HEK293 (cell line): ENCODE results near the gene RBM4.

ENCODE experiments used
- BCL11A ChIP-seq: fragments of 450-650 bp; formaldehyde crosslinking; IDR thresholded peaks from 2 replicates; pipeline ENCODE4 v1.5.1; 2016; ENCODE audit warnings: low read depth, missing biosample characterization, missing genetic modification characterization
- HOXA7 ChIP-seq: sonication (generic); formaldehyde crosslinking; IDR thresholded peaks from 2 replicates; pipeline ENCODE4 v1.8.1; 2022; ENCODE audit warnings: missing genetic modification reagents, borderline replicate concordance
- HOXC10 ChIP-seq: sonication (generic); formaldehyde crosslinking; IDR thresholded peaks from 2 replicates; pipeline ENCODE4 v1.8.1; 2023; ENCODE audit warnings: mild to moderate bottlenecking, missing genetic modification reagents
- INSM2 ChIP-seq: fragments of 450-650 bp; formaldehyde crosslinking; IDR thresholded peaks from 2 replicates; pipeline ENCODE4 v1.5.1; 2016; ENCODE audit warnings: missing biosample characterization, missing genetic modification characterization
- SCRT1 ChIP-seq: fragments of 450-650 bp; formaldehyde crosslinking; IDR thresholded peaks from 2 replicates; pipeline ENCODE4 v1.5.1; 2016; ENCODE audit warnings: missing biosample characterization, missing genetic modification characterization, borderline replicate concordance
- SCRT2 ChIP-seq: fragments of 450-650 bp; formaldehyde crosslinking; IDR thresholded peaks from 2 replicates; pipeline ENCODE4 v1.5.1; 2016; ENCODE audit warnings: missing biosample characterization, missing genetic modification characterization
- SP3 ChIP-seq: fragments of 450-650 bp; formaldehyde crosslinking; IDR thresholded peaks from 2 replicates; pipeline ENCODE4 v1.5.1; 2016; ENCODE audit warnings: missing biosample characterization, missing genetic modification characterization
- ZBTB48 ChIP-seq: fragments of 450-650 bp; formaldehyde crosslinking; IDR thresholded peaks from 2 replicates; pipeline ENCODE4 v1.5.1; 2016; ENCODE audit warnings: missing biosample characterization, missing genetic modification characterization
- ZFP37 ChIP-seq: fragments of 450-650 bp; formaldehyde crosslinking; IDR thresholded peaks from 2 replicates; pipeline ENCODE4 v1.5.1; 2016; ENCODE audit warnings: missing biosample characterization, missing genetic modification characterization
- ZFP41 ChIP-seq: fragments of 450-650 bp; formaldehyde crosslinking; IDR thresholded peaks from 2 replicates; pipeline ENCODE4 v1.5.1; 2016; ENCODE audit warnings: missing biosample characterization, missing genetic modification characterization, borderline replicate concordance
- ZNF112 ChIP-seq: fragments of 450-650 bp; formaldehyde crosslinking; IDR thresholded peaks from 2 replicates; pipeline ENCODE4 v1.5.0; 2017; ENCODE audit warnings: missing biosample characterization, missing genetic modification characterization
- ZNF175 ChIP-seq: fragments of 450-650 bp; formaldehyde crosslinking; IDR thresholded peaks from 2 replicates; pipeline ENCODE4 v1.5.1; 2016; ENCODE audit warnings: missing biosample characterization, missing genetic modification characterization
- ZNF214 ChIP-seq: fragments of 450-650 bp; formaldehyde crosslinking; IDR thresholded peaks from 2 replicates; pipeline ENCODE4 v1.5.1; 2017; ENCODE audit warnings: missing biosample characterization, mild to moderate bottlenecking, missing genetic modification characterization, borderline replicate concordance
- ZNF24 ChIP-seq: fragments of 450-650 bp; formaldehyde crosslinking; IDR thresholded peaks from 2 replicates; pipeline ENCODE4 v1.5.1; 2016; ENCODE audit warnings: missing biosample characterization, missing genetic modification characterization
- ZNF248 ChIP-seq: fragments of 450-650 bp; formaldehyde crosslinking; IDR thresholded peaks from 2 replicates; pipeline ENCODE4 v1.5.1; 2017; ENCODE audit warnings: missing biosample characterization, missing genetic modification characterization
- ZNF324 ChIP-seq: fragments of 450-650 bp; formaldehyde crosslinking; IDR thresholded peaks from 2 replicates; pipeline ENCODE4 v1.5.1; 2016; ENCODE audit warnings: missing biosample characterization, missing genetic modification characterization
- ZNF341 ChIP-seq: fragments of 450-650 bp; formaldehyde crosslinking; IDR thresholded peaks from 2 replicates; pipeline ENCODE4; 2016; ENCODE audit warnings: low read depth, missing biosample characterization, missing genetic modification characterization
- ZNF433 ChIP-seq: fragments of 450-650 bp; formaldehyde crosslinking; IDR thresholded peaks from 2 replicates; pipeline ENCODE4 v1.5.1; 2016; ENCODE audit warnings: missing biosample characterization, missing genetic modification characterization, low read depth
- ZNF473 ChIP-seq: fragments of 450-650 bp; formaldehyde crosslinking; IDR thresholded peaks from 2 replicates; pipeline ENCODE4 v1.5.1; 2017; ENCODE audit warnings: missing biosample characterization, missing genetic modification characterization
- ZNF488 ChIP-seq: fragments of 450-650 bp; formaldehyde crosslinking; IDR thresholded peaks from 2 replicates; pipeline ENCODE4 v1.5.1; 2016; ENCODE audit warnings: missing biosample characterization, missing genetic modification characterization
- ZNF501 ChIP-seq: fragments of 450-650 bp; formaldehyde crosslinking; IDR thresholded peaks from 2 replicates; pipeline ENCODE4 v1.5.1; 2016; ENCODE audit warnings: missing biosample characterization, missing genetic modification characterization
- ZNF510 ChIP-seq: fragments of 450-650 bp; formaldehyde crosslinking; IDR thresholded peaks from 2 replicates; pipeline ENCODE4 v1.5.1; 2018; ENCODE audit warnings: mild to moderate bottlenecking, missing genetic modification characterization, missing biosample characterization; ENCODE audit not compliant: insufficient replicate concordance
- ZNF548 ChIP-seq: fragments of 450-650 bp; formaldehyde crosslinking; IDR thresholded peaks from 2 replicates; pipeline ENCODE4 v1.5.1; 2016; ENCODE audit warnings: missing biosample characterization, missing genetic modification characterization
- ZNF549 ChIP-seq: fragments of 450-650 bp; IDR thresholded peaks from 2 replicates; pipeline ENCODE4 v1.5.1; 2018; ENCODE audit warnings: missing biosample characterization, missing genetic modification characterization, mild to moderate bottlenecking, inconsistent platforms, moderate library complexity
- ZNF571 ChIP-seq: fragments of 450-650 bp; formaldehyde crosslinking; IDR thresholded peaks from 2 replicates; pipeline ENCODE4 v1.5.0; 2017; ENCODE audit warnings: missing biosample characterization, missing genetic modification characterization
- ZNF624 ChIP-seq: fragments of 450-650 bp; formaldehyde crosslinking; IDR thresholded peaks from 2 replicates; pipeline ENCODE4 v1.5.1; 2017; ENCODE audit warnings: missing biosample characterization, missing genetic modification characterization
- ZNF670 ChIP-seq: fragments of 450-650 bp; formaldehyde crosslinking; IDR thresholded peaks from 2 replicates; pipeline ENCODE4 v1.5.1; 2016; ENCODE audit warnings: missing biosample characterization, missing genetic modification characterization, low read depth
- ZNF76 ChIP-seq: fragments of 450-650 bp; formaldehyde crosslinking; IDR thresholded peaks from 2 replicates; pipeline ENCODE4; 2016; ENCODE audit warnings: low read depth, missing biosample characterization, missing genetic modification characterization, borderline replicate concordance
- ZNF776 ChIP-seq: fragments of 450-650 bp; formaldehyde crosslinking; IDR thresholded peaks from 2 replicates; pipeline ENCODE4 v1.5.0; 2017; ENCODE audit warnings: missing biosample characterization, missing genetic modification characterization, borderline replicate concordance
- ZNF785 ChIP-seq: fragments of 450-650 bp; formaldehyde crosslinking; IDR thresholded peaks from 2 replicates; pipeline ENCODE4 v1.5.1; 2016; ENCODE audit warnings: missing biosample characterization, missing genetic modification characterization
- ZNF791 ChIP-seq: fragments of 450-650 bp; formaldehyde crosslinking; IDR thresholded peaks from 2 replicates; pipeline ENCODE4 v1.5.1; 2016; ENCODE audit warnings: missing biosample characterization, missing genetic modification characterization
- ZNF837 ChIP-seq: fragments of 450-650 bp; formaldehyde crosslinking; IDR thresholded peaks from 2 replicates; pipeline ENCODE4 v1.5.1; 2016; ENCODE audit warnings: missing biosample characterization, missing genetic modification characterization
- ZSCAN16 ChIP-seq: fragments of 450-650 bp; formaldehyde crosslinking; IDR thresholded peaks from 2 replicates; pipeline ENCODE4 v1.5.1; 2016; ENCODE audit warnings: missing biosample characterization, missing genetic modification characterization
- ZSCAN4 ChIP-seq: fragments of 450-650 bp; formaldehyde crosslinking; IDR thresholded peaks from 2 replicates; pipeline ENCODE4 v1.5.1; 2017; ENCODE audit warnings: missing biosample characterization, missing genetic modification characterization
- TF ChIP-seq, protein P1 (sequence below): fragments of 450-650 bp; formaldehyde crosslinking; IDR thresholded peaks from 2 replicates; pipeline ENCODE4 v1.5.1; 2016; ENCODE audit warnings: missing biosample characterization, missing genetic modification characterization

Gene RBM4

GRCh38 chr11:66616379-66617154 is 21.9 kb upstream of the RBM4 start, which contains the start of gene RBM14 (continued):
- TF ChIP-seq ZNF549 (no peak), ZNF248 (tag by site-specific recombination) (no peak), SP3 (tag by site-specific recombination) (peak; percentile 79), ZNF791 (tag by site-specific recombination) (no peak), ZSCAN16 (tag by site-specific recombination) (no peak), SCRT2 (tag by site-specific recombination) (no peak), INSM2 (tag by site-specific recombination) (no peak), ZNF473 (tag by site-specific recombination) (no peak), BCL11A (no peak), ZNF510 (tag by site-specific recombination) (no peak), ZNF76 (tag by site-specific recombination) (peak; percentile 55; the same call in 1 of the 2 replicates), ZNF624 (tag by site-specific recombination) (no peak), ZNF785 (no peak), ZNF175 (tag by site-specific recombination) (no peak), ZNF24 (tag by site-specific recombination) (no peak), ZSCAN4 (tag by site-specific recombination) (no peak), ZNF571 (no peak), ZNF341 (tag by site-specific recombination) (peak; percentile 99), ZBTB48 (tag by site-specific recombination) (no peak), ZNF670 (no peak), ZFP37 (peak; percentile 84), ZNF776 (no peak), ZNF324 (no peak), SCRT1 (tag by site-specific recombination) (no peak), ZNF837 (tag by site-specific recombination) (no peak), ZFP41 (no peak), ZNF112 (tag by site-specific recombination) (no peak), ZNF214 (tag by site-specific recombination) (no peak), ZNF488 (tag by site-specific recombination) (no peak), ZNF548 (no peak), ZNF501 (tag by site-specific recombination) (peak; percentile 67; the same call in 1 of the 2 replicates), ZNF433 (tag by site-specific recombination) (no peak), HOXA7 (CRISPR knock-in tag) (no peak), HOXC10 (CRISPR knock-in tag) (no peak; the same call in 1 of the 2 replicates)
- TF ChIP-seq, protein P1, sequence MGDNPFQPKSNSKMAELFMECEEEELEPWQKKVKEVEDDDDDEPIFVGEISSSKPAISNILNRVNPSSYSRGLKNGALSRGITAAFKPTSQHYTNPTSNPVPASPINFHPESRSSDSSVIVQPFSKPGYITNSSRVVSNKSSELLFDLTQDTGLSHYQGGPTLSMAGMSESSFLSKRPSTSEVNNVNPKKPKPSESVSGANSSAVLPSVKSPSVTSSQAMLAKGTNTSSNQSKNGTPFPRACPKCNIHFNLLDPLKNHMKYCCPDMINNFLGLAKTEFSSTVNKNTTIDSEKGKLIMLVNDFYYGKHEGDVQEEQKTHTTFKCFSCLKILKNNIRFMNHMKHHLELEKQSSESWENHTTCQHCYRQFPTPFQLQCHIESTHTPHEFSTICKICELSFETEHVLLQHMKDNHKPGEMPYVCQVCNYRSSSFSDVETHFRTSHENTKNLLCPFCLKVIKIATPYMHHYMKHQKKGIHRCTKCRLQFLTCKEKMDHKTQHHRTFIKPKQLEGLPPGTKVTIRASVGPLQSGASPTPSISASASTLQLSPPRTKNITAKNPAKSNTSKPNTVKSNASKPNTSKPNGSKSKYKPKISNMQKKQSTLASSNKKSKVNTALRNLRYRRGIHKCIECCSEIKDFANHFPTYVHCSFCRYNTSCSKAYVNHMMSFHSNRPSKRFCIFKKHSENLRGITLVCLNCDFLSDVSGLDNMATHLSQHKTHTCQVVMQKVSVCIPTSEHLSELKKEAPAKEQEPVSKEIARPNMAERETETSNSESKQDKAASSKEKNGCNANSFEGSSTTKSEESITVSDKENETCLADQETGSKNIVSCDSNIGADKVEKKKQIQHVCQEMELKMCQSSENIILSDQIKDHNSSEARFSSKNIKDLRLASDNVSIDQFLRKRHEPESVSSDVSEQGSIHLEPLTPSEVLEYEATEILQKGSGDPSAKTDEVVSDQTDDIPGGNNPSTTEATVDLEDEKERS (tag by site-specific recombination), result no peak
